HK-2 (cell line): ENCODE data around the gene GLDC.

Experiments
- DNase-seq: peaks from one replicate; pipeline ENCODE4 v3.0.0-alpha.2; 2018; ENCODE audit not compliant: unreplicated experiment

The GLDC gene

GRCh38 chr9:6620353-6620752 lies 25.2 kb downstream of the GLDC start:
- no peak for DNase-seq

- no peak for DNase-seq
Measured at GRCh38 chr9:6619909-6620308, 25.6 kb downstream of the GLDC start.

GRCh38 chr9:6616951-6617602 lies 28.5 kb downstream of the GLDC start:
- no peak for DNase-seq

DNA sequence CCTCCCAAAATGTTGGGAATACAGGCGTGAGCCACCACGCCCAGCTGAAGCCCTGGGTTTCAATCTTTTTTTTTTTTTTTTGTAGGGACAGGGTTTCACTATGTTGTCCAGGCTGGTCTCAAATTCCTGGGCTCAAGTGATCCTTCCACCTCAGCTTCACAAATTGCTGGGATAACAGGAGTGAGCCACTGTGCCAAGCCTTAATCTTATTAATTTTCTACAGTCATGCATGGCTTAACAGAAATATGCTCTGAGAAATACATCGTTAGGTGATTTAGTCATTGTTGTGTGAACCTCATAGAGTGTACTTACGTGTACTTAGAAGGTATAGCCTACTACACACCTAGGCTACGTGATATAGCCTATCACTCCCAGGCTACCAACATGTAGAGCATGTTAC lies 31.0 kb downstream of the GLDC start:
- no peak for DNase-seq

- no peak for DNase-seq
Measured at GRCh38 chr9:6611865-6612264, 33.7 kb downstream of the GLDC start.

- no peak for DNase-seq
Measured at GRCh38 chr9:6610073-6610472, 35.5 kb downstream of the GLDC start.

DNA sequence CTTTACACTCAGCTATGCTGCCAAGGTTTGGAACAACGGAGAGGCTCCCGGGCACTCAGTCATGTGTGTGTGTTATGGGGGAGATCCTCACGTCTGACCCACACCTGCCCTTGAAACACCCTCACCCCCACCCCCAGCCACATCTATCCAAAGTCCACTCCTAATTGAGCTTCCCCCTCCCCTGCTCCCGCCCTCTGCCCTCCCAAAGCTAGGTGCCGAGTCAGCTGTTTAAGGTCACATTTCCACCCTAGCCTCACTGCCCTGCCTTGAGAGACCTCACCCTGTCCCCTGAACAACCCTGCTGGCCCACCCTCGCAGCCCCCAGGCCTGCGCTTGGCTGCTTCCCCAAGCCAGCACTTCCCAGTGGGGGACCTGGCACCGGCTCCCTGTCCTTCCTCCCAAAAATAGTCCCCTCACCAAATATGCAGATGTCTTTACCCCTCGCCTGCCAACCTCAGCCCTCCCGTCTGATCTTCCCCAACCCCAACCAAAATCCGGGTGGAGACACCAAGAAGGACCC lies 36.0 kb downstream of the GLDC start:
- no peak for DNase-seq

DNA sequence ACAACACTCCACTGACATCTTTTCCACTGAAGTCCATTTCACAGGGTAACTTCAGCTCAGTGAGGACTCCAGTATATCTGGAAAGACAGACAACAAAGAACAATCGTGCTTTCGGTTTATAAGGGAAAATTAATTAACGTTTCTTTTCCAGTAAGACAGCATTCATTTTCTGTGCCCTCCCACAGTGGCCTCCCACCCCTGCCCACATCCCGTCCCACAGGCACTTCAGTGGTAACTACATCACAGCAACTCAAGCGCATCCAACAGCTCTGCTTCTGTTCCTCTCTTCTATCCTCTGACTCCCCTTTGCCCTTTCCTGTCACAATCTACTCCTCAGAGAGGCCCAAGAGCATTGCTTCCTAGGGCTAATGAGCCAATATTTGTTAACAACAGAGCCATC lies 40.3 kb downstream of the GLDC start:
- DNase-seq, result no peak

GRCh38 chr9:6600426-6600825 lies 45.1 kb downstream of the GLDC start:
- no peak for DNase-seq

DNA sequence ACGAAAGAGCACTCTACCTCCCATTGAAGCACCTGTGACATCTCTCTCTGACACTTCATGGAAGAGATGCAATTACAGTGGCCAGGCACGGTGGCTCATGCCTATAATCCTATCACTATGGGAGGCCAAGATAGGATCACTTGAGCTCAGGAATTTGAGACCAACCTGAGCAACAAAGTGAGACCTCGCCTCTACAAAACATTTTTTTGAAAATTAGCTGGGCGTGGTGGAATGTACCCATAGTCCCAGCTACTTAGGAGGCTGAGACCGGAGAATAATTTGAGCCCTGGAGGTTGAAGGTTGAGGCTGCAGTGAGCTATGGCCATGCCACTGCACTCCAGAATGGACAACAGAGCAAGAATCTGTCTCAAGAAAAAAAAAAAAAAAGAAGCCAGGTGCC lies 45.5 kb downstream of the GLDC start:
- DNase-seq, result no peak

DNA sequence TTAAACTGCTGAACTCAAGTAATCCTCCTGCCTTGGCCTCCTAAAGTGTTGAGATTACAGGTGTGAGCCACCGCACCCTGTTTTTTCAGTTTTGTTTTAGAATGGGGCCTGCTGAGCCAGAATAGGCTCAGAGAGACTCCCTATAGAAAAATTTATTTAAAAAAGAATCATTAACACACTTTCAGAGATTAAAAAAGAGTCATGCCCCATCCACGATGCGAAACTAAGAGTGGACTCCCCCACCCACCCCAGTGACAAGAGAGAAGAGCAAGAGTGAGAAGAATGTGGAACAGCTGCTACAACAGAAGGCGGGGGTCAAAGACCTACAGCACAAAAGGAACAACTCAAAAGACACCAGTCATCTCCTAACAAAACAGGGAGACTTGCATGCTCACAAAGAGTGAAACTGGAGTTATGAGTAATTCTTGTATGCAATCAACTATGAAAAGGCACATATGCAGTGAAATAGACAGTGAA lies 47.2 kb downstream of the GLDC start:
- DNase-seq, result no peak

GRCh38 chr9:6592791-6593190 lies 52.7 kb downstream of the GLDC start:
- DNase-seq, result no peak

- DNase-seq, result no peak
Measured at GRCh38 chr9:6592231-6592630, 53.3 kb downstream of the GLDC start.

DNA sequence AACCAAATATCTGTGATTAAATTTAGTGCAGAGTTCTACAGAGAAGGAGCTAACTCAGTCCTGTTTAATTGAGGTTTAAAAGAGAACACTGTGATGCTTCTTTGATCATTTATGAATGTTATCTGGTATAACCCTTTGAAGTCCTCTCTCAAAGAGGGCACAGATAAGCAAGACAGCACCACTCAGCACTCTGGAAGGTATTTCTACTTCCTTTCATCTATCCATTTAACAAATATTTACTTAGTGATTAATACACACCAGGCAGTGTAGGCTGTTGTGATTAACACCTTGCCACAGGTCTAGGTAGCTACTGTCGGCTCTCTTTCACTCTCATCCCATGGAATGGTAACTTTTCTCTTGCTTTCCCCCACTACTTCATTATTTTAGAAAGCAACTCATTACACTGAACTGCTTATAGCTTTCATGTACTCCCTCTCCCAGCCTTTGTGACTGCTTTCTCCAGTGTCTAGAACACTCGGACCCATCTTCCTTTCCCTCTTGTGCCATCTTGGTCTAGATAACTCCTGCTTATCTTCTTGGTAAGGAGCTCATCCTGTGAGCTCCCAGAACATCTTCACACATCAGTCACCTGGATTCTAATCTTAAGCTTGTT lies 54.7 kb downstream of the GLDC start:
- no peak for DNase-seq

- DNase-seq, result no peak
Measured at GRCh38 chr9:6590334-6590733, 55.2 kb downstream of the GLDC start.

DNA sequence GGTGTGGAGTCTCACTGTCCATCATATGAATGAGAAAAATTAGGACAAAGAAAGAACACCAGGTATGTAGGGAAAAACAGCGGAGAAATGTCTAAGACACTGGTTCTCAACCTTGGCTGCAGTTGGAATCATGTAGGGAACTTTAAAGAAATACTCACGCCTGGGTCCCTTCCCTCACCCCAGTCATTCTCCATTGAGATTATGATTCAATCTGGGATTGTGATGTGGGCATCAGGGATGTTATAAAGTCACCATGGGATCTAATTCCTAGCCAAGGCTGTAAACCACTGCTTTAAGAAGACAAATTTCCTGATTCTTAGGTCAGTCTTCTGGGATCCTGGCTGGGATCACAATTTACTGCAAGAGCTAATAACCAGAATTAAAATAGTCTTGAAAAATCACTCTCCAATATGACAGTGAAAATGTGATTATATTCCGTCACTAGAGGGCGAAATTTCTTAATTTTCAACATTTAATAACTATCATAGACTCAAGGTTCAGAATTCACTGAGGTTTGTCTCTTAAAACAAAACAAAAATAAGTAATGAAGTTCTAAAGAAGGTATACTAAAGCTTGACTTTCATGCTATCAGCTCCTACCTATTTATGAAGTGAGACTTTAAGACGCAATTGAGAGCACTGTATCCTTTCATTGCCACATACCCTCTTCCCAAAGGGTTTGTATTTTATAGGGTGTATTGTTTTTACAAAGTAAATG lies 60.5 kb downstream of the GLDC start:
- no peak for DNase-seq

DNA sequence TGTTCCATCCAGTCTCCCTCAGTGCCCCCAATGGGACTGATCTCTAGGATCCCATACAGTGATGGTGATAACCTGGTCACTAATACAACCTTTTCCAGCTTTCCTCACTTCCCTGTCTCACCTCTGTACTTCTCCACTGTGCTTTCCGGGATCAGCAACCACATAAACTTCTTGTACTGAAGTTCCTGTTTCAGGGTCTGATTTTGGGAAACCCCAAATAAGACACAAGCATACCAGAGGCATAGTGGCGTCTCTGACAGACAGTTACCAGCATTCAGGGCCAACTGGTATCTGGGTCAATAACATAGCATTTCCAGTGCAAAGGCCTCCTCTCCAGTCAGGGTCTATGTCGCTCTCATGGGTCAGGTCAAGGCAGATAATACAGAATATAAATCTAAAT lies 64.3 kb downstream of the GLDC start:
- no peak for DNase-seq

DNA sequence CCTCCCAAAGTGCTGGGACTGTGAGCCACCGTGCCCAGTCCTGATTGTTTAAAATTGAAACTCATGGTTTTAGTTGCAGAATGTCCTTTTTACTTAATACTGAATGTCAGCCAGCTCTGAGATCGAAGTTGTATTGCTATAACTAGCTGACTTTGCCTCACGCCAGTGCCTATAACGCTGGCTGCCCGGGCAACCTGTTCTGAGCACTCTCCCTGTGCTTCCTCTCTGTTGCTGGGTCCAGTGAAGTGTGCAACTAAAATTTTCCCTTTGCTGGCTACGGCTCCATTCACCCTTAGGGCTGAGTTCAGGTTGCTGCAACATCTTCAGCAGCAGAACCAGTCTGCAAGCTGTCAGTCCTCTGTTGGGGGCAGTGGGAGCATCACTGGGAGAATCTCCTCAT lies 65.9 kb downstream of the GLDC start:
- no peak for DNase-seq

- DNase-seq, result no peak
Measured at GRCh38 chr9:6576987-6577386, 68.5 kb downstream of the GLDC start.

DNA sequence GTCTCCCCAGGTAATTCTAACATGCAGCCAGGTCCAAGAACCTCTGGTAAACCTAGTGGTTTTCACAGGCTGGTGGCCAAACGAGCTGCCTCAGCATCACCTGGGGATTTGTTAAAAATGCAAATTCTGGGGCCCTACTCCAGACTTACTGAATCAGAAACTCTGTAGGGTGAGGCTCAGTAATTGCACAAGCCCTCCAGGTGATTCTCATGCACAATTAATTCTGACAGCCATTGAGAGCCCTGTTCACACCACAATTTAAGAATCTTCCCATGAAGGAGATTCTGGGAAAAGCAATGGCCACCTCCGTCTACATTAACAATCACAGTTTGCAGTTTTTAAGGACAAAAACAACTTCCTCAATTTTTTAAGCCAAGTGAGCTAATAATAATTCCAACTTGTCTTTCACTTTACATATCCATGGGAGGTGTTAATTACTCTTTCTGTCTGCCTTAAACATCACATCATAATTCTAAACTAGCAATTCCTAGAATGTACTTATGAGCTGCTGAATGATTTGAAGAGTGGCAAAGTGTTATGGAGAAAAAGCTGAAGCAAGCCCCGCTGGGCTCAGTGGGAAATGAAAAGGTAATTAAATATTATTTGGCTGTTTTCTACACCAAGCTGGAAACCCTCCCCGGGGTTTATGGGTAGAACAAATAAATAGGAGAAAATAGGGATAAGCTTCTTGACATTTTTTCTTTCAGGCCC lies 70.0 kb downstream of the GLDC start:
- DNase-seq, result no peak

DNA sequence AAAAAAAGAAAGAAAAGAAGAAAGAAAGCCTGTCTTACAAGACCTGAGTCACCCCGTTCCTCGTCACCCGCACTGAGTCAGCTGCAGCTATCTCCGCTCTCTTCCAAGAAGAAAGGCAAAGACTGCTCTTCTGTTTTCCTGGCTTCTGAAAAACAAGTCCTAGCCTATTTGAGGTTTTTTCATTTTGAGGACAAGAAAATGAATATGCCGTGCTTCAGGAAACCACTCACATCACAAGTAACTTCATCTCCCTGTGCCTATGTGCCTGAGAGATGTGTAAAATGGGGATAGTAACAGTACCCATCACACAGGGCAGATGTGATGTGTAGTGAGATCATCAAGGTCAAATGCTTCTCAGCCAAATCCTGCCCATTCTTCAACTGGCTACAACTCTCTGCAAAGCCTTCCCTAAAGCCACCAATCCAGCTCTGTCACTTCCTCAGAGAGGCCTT lies 78.4 kb downstream of the GLDC start:
- peak; percentile 41 for DNase-seq
